ENCODE data around the gene EEF1A2.
A peak's percentile ranks its signal among the peaks of the same experiment; 100 is the strongest.

EEF1A2 gene

DNA sequence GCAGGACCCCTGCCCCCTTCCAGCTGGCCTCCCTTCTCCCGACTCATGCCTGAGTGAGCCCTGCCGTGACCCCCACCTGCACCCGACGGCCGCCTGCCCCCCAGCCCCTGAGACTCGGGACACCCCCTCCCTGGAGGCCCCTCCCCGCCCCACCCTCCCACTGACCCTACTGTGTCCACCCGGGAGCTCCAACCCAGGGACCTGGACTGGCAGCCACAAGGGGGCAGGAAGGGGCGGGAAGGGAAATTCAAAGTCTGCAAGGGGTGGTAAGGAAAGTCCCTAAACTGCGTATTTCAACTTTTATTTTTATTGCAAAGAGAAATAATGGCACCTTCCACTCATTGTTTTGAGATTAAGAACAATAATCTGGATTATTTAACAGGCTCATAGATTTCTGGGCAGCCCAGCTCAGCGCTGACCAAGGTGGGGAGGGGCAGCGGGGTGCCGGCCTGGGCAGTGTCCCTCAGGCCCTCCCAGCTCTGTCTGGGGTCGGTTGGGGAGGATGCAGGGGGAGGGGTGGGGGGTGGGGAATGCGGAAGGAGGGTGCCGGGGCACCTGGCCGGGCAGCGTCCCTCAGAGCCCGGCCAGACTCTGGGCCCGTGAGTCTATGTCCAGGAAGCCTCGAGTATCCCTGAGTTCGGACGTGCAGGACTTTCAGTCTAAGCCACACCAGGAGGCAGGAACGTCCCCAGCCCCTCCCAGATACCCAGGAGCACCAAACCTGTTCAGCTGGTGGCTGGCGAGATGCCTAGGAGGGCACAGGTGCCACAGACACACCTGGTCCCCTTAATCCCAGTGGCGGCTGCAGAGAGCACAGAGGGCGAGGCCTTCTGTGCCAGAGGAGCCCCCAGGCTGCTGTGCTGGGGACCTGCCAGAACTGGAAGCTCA, 39.6 kb upstream of the EEF1A2 start:
- Histone ChIP-seq H3K4me3 (peak overlapping the region in 5 of 7 experiments; percentile 9 to 45 (median 35)), H3K27ac (peak overlapping the region in 19 of 21 experiments; percentile 40 to 98 (median 85))

DNA sequence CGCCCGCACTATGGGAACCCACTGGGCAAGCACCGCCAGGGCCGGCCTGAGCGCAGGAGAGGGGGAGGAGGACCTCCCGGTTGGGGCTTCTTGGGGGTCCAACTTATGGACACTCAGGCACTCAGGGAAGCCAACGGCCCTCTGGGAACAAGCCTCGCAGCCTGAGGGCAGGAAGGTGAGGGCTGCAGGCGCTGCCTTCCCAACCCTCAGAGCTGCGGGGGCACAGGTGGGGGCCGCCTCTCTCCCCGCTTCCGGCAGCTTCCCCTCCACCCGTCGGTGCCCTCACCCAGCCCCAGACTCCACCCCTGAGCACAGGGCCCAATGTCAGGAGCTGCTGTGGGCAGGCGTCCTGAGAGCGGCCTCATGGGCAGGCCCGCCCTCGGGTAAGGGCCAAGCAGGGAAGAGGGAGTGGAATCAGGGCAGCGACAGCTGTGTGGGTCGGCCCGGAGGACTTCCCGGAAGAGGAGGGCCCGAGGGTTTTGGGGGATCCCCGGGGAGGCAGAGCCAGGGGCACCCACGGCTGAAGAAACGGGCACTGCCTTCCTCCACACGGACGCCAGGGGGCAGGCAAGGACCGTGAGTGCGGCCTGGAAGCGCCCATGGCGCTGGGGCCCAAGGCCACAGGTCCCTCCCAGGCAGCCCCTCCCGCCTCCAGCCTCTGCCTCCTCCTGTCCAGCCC, 38.8 kb upstream of the EEF1A2 start:
- H3K27ac ChIP-seq: peak overlapping the region; percentile 60 to 98 (median 86)
- peak overlapping the region; percentile 17 to 45 (median 35) for H3K4me3 ChIP-seq

DNA sequence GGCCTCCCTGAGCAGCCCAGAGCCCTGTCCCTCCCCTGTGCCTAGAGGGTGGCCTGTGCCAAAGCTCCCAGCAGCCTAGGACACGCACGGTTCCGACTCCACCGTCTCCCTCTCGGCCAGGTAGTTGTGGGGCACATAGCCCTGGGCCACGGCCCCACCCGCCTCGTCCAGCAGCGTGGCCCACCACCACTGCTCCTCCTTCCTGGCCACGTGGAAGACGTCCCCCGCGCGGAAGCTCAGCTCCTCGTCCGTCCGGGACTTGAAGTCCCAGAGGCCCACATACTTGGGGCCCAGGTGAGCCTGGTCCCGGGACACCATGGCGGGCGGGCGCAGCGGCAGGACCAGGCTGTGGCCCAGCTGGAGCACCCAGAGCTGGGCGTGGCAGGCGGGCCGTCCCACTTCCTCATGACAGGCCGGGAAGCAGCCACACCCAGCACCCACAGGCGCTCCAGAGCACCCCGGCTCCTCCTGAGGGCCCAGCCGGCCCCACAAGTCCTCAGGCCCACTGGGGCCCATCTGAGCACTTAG, 38.2 kb upstream of the EEF1A2 start, which contains the start of gene PTK6:
TSS of gene PTK6 (minus strand) at position 380 of the 528 bp plus-strand sequence. CDS start at position 318, 62 bp downstream.
- Histone ChIP-seq H3K27ac (peak within 1 kb of the TSS; percentile 60 to 98 (median 86)), H3K4me3 (peak within 1 kb of the TSS; percentile 17 to 45 (median 35))

DNA sequence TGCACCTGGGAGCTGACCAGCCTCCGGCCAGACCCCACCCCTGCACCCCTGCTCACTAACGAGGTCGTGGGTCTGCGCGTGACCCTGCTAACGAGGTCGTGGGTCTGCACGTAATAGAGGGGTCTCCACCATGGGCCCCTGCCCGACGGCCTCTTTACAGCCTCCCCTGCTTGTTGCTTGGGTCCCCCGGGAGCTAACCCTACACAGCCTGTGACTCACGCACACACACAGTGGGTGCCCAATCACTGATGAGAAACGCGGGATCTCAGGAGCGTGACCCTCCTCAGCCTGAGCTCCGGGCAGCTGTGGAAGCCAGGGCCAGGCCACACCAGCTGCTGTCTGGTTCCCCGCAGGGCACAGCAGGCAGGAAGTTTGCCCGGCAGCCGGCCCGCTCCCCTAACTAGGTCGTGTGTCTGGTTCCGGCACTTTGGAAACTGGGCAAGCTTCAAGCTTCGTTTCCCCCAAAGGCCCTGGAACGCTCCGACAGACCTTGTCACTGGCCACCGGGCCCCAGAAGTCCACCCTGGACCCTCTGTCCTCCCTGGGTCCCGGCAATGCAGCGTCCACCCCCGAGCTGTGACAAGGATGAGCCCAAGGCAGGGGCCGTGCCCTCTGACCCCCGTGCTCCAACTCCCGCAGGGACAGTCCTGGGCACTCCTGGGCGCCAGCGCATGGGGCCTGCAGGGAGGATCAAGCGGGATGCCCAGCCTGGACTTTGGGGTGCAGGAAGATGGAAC, 37.5 kb upstream of the EEF1A2 start:
- Histone ChIP-seq H3K27ac (peak overlapping the region in 20 of 21 experiments; percentile 71 to 98 (median 86)), H3K4me3 (peak overlapping the region; percentile 17 to 45 (median 35))

DNA sequence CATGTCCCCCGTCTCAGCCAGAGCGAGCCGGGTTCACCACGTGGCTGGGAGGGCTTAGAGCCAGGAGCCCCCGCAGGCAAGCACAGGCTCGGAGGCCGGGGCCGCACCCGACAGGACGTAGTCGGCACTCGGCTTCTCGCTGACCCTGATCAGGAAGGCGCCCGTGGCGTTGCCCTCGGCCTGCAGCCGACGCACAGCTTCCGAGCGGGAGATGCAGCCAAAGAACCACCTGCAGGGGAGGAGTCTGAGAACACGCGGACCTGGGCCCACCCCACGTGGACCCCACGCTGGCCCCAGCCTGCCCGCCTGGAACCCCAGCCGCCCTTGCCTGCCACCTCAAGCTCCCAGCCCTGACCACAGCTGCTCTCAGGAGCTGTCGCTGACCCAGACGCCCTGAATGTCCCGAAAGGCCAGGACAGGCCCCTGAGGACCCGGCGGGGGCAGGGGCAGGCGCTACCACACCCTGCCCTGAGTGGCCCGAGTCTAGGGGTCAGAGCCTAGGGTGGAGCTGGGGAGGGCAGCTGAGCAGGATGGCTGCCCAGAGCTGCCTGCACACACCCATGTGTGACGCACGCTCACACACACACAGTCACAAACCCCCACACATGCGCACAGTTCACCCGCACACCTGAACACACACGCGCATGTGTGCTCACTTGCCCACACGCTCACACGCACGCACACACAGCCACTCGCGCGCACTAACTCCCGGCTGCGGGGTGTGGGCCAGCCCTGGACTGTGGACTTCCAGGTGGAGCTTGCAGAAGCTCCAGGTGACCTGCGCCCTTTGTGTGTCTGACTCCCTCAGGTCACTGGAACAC, 36.2 kb upstream of the EEF1A2 start:
- Histone ChIP-seq H3K4me3 (peak overlapping the region in 3 of 7 experiments; percentile 3 to 15 (median 15)), H3K27ac (peak overlapping the region in 16 of 21 experiments; percentile 20 to 87 (median 61))

DNA sequence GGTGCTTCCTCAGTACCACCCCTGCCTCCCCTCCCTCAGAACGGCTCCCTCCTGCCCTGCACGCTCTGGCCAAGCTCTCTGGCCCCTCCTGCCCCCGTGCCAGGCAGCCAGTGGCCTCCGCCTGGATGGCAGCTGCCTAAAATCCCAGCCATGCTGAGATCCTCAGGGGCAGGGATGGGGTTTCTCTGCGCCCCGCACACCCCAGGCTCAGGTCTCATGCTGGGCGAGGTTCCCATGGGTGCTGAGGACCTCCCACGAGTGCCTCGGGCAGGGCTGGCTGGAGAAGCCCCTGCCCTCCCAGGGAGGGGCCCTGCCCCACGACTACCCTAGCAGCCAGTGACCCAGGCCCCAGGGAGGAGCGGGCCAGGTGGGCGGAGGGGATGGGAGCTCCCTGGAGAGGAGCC, 35.5 kb upstream of the EEF1A2 start:
- peak overlapping the region in 1 of 7 experiments; percentile 5 for H3K4me3 ChIP-seq
- H3K27ac ChIP-seq: peak overlapping the region in 18 of 21 experiments; percentile 0 to 87 (median 56)

DNA sequence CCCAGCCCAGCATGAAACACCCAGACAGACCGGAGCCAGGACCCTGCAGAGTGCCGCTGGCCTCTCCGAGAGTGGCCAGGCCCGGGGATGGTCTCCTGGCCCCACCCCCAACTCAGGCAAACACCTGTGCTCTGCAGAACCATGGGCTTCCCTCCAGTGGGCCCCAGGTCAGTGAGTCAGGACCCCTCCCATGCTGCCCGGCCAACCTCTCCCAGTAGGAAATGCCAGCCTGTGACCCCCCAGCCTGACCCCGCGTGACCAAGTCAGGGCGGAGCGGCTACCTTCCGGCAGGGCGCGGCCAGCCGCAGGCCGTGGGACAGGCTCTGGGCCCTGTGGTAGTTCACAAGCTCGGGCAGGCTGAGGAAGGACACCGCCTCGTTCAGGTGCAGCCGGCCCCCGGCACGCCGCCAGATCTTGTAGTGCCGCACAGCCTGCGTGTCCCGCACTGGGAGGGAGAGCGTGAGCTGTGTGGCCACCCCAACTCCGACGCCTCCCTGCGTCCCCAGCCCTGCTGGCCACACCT, 35.0 kb upstream of the EEF1A2 start:
- peak overlapping the region in 13 of 21 experiments; percentile 0 to 87 (median 60) for H3K27ac ChIP-seq
- H3K4me3 ChIP-seq: no peak overlapping the region

DNA sequence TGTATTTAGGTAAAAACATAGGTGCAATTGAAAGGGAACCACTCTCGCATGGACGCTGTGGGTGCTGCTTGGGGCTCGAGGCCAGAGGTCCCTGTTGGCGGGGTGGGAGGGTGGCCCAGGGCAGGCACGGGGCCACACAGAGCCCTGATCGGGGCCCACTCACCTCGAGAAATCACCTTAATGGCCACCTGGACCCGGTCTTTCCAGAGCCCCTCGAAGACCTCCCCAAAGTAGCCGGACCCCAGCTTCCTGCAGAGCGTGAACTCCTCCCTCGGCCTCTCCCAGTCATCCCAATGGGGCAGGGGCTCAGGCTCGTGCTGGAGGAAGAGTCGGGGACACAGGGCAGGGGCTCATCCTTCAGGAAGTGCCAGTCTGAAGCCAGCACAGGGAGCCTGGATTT, 34.5 kb upstream of the EEF1A2 start:
- H3K4me3 ChIP-seq: no peak overlapping the region
- peak overlapping the region in 1 of 21 experiments; percentile 87 for H3K27ac ChIP-seq

DNA sequence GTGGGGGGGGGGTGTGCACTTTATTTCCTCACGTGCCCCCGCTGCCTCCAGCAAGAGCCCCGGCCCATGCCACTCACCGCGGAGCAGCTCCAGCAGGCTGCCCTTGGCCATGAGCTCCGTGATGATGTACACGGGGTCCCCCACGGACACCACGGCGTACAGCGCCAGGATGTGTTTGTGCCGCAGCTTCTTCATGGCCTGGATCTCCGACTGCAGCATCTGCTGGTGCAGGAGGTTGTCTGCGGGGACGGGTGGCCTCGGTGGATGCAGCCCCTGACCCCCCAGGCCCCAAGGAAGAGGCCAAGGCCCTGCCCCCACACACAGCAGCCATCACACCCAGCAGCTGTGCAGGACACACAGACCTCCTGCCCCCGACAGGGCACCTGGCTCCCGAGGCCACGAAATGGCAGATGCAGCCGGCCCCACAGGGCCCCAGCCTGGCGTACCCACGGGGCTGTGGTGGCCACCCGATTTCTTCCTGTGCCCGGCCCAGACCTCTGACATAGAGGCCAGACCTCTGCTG, 33.6 kb upstream of the EEF1A2 start:
- H3K4me3 ChIP-seq: no peak overlapping the region
- H3K27ac ChIP-seq: no peak overlapping the region

DNA sequence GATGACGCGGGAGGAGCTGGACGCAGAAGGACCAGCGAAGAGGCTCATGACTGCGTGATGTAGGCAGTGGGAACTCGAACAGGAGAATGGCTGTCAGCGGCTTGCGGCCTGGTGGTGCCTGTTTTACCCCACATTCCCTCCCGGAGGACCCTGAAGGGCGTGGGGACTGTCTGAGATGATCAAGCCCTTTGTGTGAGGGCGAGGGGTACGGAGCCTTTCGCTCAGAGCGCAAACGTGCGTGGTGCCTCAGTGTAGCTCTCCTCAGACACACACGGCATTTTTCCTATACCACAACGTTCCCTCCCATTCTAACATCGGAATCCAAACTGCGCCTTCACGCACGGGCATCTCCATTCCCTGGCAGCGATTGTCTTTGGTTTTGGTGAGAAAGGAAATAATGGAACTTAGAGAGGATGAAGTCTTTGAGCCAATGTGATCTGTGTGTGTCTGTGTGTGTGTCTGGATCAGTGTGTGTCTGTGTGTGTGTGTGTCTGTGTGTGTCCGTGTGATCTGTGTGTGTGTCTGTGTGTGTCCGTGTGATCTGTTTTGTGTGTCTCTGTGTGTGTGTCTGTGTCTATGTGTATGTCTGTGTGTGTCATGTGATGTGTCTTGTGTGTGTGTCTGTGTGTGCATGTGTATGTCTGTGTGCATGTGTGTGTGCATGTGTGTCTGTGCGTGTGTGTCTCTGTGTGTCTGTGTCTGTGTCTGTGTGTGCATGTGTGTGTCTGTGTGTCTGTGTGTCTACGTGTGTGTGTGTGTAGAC, 33.0 kb upstream of the EEF1A2 start:
- Histone ChIP-seq H3K27ac (no peak overlapping the region), H3K4me3 (no peak overlapping the region)

DNA sequence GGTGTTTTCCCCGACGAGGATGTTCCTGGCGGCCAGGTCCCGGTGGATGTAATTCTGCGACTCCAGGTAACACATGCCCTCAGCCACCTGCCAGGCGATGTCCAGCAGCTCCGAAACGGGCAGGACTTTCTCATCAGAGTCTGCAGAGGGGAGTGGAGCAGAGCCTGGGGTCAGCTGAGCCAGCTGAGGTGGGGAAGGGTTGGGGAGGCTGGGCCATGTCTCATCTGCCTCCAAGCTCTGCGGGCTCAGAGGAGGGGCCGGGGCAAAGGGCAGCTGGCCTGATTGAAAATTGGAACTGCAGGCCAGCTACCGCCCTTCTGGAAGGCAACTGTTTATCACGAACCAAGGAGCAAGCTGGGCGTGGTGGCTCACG, 31.9 kb upstream of the EEF1A2 start:
- no peak overlapping the region for H3K4me3 ChIP-seq
- no peak overlapping the region for H3K27ac ChIP-seq

DNA sequence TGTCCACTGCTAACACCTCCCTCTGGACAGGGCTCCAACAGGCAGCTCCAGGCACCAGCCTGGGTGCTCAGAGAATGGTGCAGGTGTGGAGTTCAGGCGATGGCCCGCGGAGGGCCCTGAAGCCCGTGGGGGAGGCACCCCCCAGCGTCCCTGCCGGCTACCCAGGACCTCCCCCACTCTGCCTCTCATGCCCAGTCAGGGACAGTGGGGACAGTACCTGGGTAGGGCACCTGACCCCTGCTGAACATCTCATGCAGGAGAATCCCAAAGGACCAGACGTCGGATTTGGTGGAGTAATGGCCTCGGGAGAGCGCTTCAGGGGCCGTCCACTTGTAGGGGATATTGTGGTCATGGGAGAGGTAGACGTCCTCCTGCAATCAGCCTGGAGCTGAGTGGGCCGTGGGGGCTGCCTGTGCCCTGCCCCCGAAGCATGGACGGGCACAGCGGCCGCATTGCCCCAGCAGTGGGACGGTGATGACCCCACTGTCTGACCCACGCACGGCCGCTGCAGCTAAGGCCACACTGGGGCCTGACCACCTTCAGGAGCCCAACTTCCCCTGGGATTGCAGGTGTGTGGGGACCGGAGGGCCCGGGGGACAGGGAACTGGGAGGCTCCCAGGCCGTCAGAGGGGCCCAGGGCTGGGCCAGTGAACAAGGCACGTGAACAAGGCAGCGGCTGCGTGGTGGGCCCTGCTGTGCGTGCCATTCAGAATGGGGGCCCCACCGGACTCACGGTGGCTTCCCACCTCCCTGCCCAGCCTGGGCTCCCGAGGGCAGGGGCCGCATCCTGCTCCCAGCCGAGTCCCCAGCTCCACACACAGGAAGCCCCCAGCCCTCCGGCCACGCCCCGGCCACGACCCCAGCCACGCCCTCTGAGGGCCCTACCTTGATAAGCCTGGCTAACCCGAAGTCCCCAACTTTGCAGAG, 31.2 kb upstream of the EEF1A2 start:
- Histone ChIP-seq H3K4me3 (no peak overlapping the region), H3K27ac (no peak overlapping the region)

DNA sequence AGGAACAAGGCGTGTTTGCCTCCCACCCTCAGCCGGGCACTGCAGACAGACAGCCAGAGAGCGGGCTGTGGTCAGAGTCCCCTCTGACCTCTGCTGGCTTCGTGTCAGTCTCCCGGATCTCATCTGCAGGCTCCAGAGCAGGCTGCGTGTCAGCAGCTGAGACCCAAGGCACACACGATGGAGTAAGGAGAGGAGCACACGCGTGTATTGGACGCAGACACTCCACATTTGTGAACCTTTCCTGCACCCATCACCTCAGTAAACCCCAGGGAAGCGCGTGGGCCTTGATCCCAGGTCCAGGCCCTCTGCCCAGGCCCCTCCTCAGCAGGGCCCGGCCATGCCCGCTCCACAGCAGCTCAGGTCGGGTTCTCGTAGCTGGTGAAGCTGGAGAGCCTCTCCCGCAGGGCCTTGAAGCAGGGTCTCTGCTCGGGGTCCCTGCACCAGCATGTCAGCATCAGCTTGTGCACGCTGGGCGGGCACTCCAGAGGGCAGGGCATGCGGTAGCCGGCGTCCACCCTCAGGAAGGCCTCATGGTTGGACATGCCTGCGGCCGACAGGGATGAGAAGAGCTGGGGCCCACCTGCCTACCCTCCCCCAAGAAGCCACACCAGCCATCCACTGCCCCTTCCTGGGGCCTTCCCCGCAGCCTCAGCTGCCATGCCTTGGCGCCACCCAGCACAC, 30.4 kb upstream of the EEF1A2 start:
- Histone ChIP-seq H3K4me3 (no peak overlapping the region), H3K27ac (no peak overlapping the region)

DNA sequence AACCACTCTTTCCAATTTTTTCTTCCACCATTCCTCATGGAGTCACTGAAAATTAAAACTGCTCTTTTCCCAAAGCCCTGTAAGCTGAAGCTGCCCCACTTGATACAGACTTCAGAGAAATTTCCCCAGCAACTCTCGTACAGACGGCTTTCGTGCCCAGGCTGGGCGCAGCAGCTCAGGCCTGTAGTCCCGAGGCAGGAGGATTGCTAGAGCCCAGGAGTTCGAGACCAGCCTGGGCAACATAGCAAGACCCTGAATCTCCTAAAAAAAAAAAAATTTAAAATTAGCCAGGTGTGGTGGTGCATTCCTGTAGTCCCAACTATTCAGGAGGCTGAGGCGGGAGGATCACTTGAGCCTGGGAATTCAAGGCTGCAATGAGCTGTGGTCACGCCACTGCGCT, 28.3 kb upstream of the EEF1A2 start:
- H3K27ac ChIP-seq: no peak overlapping the region
- H3K4me3 ChIP-seq: no peak overlapping the region

DNA sequence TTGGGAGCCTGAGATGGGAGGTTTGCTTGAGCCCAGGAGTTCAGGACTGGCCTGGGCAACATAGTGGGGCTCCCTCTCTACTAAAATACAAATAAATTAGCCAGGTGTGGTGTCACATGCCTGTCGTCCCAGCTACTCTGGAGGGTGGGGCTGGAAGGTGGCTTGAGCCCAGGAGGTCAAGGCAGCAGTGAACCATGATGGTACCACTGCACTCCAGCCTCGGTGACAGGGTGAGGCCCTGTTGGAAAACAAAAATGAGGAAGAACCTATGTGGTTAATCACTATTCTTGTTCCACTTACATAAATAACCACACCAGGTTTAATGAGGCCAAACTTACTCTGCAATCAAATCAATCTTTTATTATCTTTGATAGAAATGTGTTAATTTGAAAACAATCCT, 27.1 kb upstream of the EEF1A2 start:
- Histone ChIP-seq H3K27ac (no peak overlapping the region), H3K4me3 (no peak overlapping the region)

DNA sequence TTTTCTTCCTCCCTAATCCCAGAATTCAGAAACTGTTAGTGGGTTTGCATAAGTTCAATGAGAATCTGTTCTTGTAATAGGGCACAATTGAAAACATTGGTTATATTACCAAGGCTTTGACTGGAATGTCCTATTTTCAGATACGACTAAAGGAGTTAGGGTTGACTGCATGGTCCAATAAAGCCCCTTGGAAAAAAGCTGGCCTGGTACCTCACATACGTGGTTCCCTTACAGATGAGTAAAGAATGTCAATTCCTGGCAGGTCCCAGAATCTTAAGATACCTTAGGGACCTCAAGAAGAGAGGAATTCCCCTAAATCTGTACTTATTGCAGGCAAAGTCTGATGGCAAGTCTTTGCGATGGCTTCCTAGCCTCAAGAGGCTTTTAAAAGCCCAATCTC, 26.3 kb upstream of the EEF1A2 start:
- H3K4me3 ChIP-seq: no peak overlapping the region
- no peak overlapping the region for H3K27ac ChIP-seq

Data from skin epidermis (tissue), 12 donors.